Measurements from ENCODE around the gene SNF8.

Gene SNF8

DNA sequence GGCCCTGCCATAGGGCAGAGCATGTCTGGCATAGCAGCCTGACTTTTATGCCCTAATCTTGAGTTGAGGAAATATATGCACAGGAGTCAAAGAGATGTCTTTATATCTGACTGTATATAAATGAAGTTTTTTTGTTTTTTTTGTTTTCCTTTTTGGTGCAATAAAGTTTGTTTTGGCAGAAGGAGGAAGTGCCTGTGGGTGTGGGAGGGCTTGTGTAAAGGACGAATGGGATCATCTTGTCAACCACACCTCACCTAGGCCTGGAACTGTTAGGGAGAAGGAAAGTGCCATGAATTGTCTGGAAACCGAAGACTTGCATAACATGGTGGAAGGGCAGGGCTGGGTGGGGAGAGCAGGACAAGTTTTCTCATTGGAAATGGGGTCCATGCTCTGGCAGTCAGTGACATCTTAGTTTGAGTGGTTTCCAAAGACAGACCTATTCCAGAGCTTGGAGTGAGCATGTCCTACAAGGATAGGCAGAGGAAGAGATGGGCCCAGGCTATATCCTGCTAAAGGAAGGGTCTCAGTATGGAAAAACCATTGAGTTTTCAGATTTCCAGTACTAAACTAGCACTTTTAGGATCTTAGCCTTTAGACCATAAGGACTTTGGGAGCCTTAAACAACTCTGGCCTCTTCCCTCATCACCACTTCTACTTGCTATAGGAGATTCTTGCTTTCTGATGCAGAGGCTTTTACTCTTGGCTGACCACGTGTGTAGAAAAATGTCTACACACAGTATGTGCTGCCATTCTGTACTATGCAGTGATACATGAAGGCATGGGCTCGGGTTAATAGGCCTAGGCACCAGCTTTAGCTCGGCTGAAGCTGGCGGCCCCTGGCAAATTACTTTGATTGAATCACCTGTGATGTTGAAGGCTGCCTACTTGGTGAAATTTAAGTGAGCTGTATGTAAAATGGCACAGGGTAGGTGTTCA, 15.5 kb downstream of the SNF8 start:
- H3K9ac ChIP-seq (ENCODE audit: low read depth, low read length): no peak overlapping the region
- H3K36me3 ChIP-seq (ENCODE audit: insufficient read depth, low read length): peaks cover 97% of the 10 kb centered on the region
- H3K4me1 ChIP-seq (ENCODE audit: control insufficient read depth, insufficient read depth, low read length): peaks cover 16% of the 10 kb centered on the region
- no peak overlapping the region for H3K4me2 ChIP-seq (ENCODE audit: low read length)
- H3K27me3 ChIP-seq (ENCODE audit: control insufficient read depth, insufficient read depth, low read length): no peaks in the 10 kb centered on the region
- no peaks in the 10 kb centered on the region for H3K9me3 ChIP-seq (replicated peaks; ENCODE audit: low read length)
- H3K4me3 ChIP-seq (ENCODE audit: low read length): no peak overlapping the region

DNA sequence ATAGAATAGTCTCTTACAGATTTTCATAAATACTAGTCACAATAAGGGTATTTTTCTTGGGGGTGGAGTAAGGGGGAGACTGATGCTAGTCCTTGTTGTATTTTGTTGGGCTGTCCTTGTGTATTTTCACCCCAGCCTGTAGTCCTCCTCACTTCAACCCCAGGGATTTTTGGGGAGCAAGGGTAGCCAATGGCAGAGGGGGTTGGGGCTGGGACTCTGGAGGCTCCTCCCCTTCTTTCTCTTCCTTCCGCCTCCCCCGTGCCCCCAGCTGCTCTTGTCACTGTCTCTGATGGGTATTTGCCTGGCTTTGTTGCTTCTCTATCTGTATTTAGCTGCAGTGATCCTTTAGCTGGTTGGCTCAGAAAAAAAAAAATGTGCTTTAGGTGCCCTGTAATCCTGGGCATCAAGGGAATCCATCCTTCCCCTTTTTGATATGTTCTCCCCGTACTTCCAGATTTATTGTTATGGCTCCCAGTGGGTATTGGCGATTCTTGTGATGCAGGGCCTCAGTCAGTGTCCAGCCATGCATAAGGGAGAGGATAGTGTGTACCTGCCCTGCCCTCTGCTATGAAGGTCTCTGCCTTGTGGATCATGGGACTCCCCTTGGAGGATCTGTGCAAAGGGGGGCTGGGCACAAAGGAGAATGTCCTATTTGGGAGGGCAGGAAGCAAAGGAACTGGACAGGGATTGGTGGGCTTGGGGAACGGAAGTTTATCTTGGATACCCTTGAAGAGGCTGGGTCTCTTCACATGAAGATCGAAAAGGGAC, 16.5 kb downstream of the SNF8 start:
- Histone ChIP-seq H3K27me3 (ENCODE audit: control insufficient read depth, insufficient read depth, low read length) (no peaks in the 10 kb centered on the region), H3K9ac (ENCODE audit: low read depth, low read length) (no peak overlapping the region), H3K4me3 (ENCODE audit: low read length) (no peak overlapping the region), H3K36me3 (ENCODE audit: insufficient read depth, low read length) (peaks cover 94% of the 10 kb centered on the region), H3K4me2 (ENCODE audit: low read length) (no peak overlapping the region), H3K4me1 (ENCODE audit: control insufficient read depth, insufficient read depth, low read length) (peaks cover 16% of the 10 kb centered on the region), H3K9me3 (replicated peaks; ENCODE audit: low read length) (no peaks in the 10 kb centered on the region)

DNA sequence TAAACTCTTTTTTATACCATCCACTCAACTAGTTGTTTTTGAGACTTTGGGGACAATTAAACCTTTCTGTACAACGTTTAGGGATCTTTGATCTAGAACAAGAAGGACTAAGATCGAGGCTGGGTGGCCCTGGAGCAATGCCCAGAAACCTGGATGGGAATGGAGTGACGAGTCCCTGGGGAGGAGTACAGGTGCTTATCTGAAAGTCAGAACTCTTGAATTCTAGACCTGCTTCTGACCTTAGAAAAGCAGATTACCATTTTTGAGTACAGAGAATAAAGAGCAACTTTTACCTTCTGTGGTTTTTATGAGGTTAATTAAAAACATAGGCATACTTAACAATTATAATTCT, 18.7 kb downstream of the SNF8 start:
- Histone ChIP-seq H3K36me3 (ENCODE audit: insufficient read depth, low read length) (peaks cover 92% of the 10 kb centered on the region), H3K27me3 (ENCODE audit: control insufficient read depth, insufficient read depth, low read length) (no peaks in the 10 kb centered on the region), H3K9me3 (replicated peaks; ENCODE audit: low read length) (no peaks in the 10 kb centered on the region), H3K4me2 (ENCODE audit: low read length) (no peak overlapping the region), H3K4me3 (ENCODE audit: low read length) (no peak overlapping the region), H3K9ac (ENCODE audit: low read depth, low read length) (no peak overlapping the region), H3K4me1 (ENCODE audit: control insufficient read depth, insufficient read depth, low read length) (peaks cover 16% of the 10 kb centered on the region)

DNA sequence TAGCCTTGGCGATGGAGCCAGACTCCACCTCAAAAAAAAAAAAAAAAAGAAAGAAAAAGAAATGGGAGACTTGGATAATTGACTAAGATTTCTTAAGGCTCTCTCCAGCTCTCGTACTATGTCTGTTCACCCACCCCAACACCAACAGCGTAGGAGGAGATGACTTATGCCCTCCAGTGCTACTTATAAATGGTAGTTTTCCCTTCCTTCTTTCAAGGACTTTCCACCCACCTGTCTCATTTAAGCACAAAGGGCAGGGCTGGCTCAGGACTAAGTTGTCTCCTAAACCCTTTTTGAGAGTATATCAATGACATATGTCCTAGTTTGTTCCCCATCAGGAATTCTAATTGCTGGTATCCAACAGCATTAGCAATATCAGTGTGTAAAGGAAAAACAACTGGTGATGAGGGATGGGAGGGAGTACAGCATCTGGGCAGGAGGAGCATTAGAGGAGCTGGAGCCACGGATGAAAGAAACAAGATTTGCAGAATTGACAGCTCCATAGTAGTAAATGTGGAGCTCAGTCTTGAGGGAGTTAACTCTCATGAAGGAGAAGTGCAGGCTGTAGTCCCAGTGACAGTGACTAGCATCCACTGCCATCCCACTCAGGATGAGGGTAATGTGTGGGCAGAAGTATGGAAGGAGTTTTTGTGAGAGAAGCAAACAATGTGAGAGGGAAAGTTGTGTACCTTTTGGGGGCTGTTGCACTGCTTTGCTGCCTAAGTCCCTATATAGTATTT, 19.2 kb downstream of the SNF8 start:
- Histone ChIP-seq H3K27me3 (ENCODE audit: control insufficient read depth, insufficient read depth, low read length) (no peaks in the 10 kb centered on the region), H3K4me3 (ENCODE audit: low read length) (no peak overlapping the region), H3K4me2 (ENCODE audit: low read length) (no peak overlapping the region), H3K4me1 (ENCODE audit: control insufficient read depth, insufficient read depth, low read length) (peaks cover 16% of the 10 kb centered on the region), H3K9ac (ENCODE audit: low read depth, low read length) (no peak overlapping the region), H3K9me3 (replicated peaks; ENCODE audit: low read length) (no peaks in the 10 kb centered on the region), H3K36me3 (ENCODE audit: insufficient read depth, low read length) (peaks cover 92% of the 10 kb centered on the region)

DNA sequence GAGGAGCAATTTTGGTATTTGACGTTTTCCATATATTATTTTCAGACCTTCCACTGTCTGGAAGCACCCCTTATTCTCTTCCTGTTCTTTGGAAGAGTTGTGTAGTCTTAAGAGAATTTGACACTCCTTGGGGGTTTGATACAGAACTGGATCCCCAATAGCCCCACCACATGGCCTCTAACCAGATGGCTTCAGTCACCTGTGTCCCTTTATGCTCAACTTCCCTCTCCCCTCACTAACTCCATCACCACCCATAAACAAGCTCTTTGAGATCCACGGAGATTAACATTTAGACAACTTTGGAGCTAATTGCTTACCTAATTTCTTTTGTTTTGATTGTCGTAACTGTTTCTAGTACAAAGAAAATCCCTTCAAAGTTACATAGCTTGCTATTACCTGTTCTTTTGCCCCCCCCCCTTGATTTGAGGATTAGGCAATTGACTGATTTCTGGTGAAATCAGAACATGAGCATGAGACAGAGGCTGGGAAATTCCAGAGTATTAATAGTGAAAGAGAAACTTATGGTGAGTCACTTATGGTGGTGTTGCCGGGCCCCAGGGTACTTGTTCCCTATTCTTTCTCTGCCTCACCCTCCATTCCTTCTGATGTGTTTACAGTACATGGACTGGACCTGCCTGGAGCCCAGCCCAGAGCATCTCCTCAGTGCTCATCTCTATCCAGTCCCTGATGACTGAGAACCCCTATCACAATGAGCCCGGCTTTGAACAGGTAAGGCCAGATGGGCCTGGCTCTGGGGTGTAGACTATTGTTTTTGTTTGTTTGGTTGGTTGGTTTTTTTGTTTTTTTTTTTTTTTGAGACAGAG, 29.0 kb downstream of the SNF8 start:
- peak overlapping the region; percentile 42 for H3K4me3 ChIP-seq (ENCODE audit: low read length)
- peaks cover 35% of the 10 kb centered on the region for H3K4me1 ChIP-seq (ENCODE audit: control insufficient read depth, insufficient read depth, low read length)
- peak overlapping the region; percentile 65 for H3K4me2 ChIP-seq (ENCODE audit: low read length)
- peaks cover 82% of the 10 kb centered on the region for H3K36me3 ChIP-seq (ENCODE audit: insufficient read depth, low read length)
- H3K9ac ChIP-seq (ENCODE audit: low read depth, low read length): peak overlapping the region; percentile 16
- no peaks in the 10 kb centered on the region for H3K9me3 ChIP-seq (replicated peaks; ENCODE audit: low read length)
- H3K27me3 ChIP-seq (ENCODE audit: control insufficient read depth, insufficient read depth, low read length): no peaks in the 10 kb centered on the region

DNA sequence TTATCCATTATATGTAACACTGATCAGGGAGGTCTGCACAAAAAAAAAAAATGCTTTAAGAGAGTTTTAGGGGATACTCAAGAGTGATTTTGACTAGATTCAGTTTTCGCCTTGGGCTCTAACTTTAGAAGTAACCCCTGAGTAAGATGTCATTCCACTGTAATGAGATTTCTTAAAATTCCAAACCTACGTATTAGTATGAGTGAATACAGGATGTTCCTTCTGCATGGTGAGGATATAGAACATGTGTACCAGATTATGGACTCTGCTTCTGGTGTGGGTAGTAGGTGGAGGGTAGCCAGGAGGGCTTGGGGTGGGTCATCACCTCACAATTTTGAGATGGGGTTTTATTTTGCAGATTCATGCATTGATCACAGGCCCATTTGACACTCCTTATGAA, 32.2 kb downstream of the SNF8 start:
- Histone ChIP-seq H3K36me3 (ENCODE audit: insufficient read depth, low read length) (peaks cover 60% of the 10 kb centered on the region), H3K9me3 (replicated peaks; ENCODE audit: low read length) (no peaks in the 10 kb centered on the region), H3K4me1 (ENCODE audit: control insufficient read depth, insufficient read depth, low read length) (peaks cover 50% of the 10 kb centered on the region), H3K27me3 (ENCODE audit: control insufficient read depth, insufficient read depth, low read length) (no peaks in the 10 kb centered on the region), H3K4me2 (ENCODE audit: low read length) (peak overlapping the region; percentile 87), H3K4me3 (ENCODE audit: low read length) (no peak overlapping the region), H3K9ac (ENCODE audit: low read depth, low read length) (no peak overlapping the region)

DNA sequence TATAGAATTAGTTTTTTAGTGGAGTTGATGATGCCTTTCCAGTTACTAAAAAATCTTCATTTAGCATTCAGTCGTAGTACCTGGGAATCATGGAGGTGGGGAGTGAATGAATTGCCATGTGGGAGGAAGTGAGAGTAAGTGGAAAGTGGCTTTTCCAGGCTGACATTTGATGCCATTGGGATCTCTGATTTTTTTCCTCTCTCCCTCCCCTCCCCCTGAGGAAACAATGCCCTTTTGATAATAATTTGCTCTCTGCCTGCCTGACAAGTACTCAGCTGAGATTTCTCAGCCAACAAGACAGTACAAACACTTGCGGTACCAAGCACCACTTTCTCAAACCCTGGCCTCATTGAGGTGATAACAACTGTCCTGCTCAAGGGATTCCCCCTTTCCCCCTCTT, 34.3 kb downstream of the SNF8 start:
- peak overlapping the region; percentile 75 for H3K4me3 ChIP-seq (ENCODE audit: low read length)
- peak overlapping the region; percentile 87 for H3K4me2 ChIP-seq (ENCODE audit: low read length)
- H3K9ac ChIP-seq (ENCODE audit: low read depth, low read length): no peak overlapping the region
- peaks cover 45% of the 10 kb centered on the region for H3K4me1 ChIP-seq (ENCODE audit: control insufficient read depth, insufficient read depth, low read length)
- H3K27me3 ChIP-seq (ENCODE audit: control insufficient read depth, insufficient read depth, low read length): no peaks in the 10 kb centered on the region
- no peaks in the 10 kb centered on the region for H3K9me3 ChIP-seq (replicated peaks; ENCODE audit: low read length)
- peaks cover 49% of the 10 kb centered on the region for H3K36me3 ChIP-seq (ENCODE audit: insufficient read depth, low read length)

DNA sequence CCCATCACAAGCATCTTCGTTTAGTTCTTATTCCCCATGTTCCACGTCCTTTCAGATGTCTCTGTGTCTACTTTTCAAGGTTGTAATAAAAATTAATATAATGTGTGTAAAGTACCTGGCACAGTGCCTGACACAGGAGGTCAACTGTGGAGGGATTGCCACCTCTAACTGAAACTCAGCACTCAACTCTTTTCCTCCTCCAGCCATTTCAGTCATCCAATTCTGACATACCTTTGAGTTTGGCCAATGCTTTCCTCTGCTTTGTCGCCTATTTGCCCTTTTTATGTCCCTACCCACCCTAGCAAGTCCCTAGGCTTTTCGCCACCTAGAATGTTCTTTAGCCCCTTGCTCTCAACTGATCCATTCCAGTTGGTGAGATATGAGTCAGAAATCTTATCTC, 34.9 kb downstream of the SNF8 start:
- H3K9ac ChIP-seq (ENCODE audit: low read depth, low read length): peak overlapping the region; percentile 82
- H3K36me3 ChIP-seq (ENCODE audit: insufficient read depth, low read length): peaks cover 44% of the 10 kb centered on the region
- H3K4me3 ChIP-seq (ENCODE audit: low read length): peak overlapping the region; percentile 75
- peaks cover 40% of the 10 kb centered on the region for H3K4me1 ChIP-seq (ENCODE audit: control insufficient read depth, insufficient read depth, low read length)
- no peaks in the 10 kb centered on the region for H3K27me3 ChIP-seq (ENCODE audit: control insufficient read depth, insufficient read depth, low read length)
- H3K9me3 ChIP-seq (replicated peaks; ENCODE audit: low read length): no peaks in the 10 kb centered on the region
- H3K4me2 ChIP-seq (ENCODE audit: low read length): peak overlapping the region; percentile 87

DNA sequence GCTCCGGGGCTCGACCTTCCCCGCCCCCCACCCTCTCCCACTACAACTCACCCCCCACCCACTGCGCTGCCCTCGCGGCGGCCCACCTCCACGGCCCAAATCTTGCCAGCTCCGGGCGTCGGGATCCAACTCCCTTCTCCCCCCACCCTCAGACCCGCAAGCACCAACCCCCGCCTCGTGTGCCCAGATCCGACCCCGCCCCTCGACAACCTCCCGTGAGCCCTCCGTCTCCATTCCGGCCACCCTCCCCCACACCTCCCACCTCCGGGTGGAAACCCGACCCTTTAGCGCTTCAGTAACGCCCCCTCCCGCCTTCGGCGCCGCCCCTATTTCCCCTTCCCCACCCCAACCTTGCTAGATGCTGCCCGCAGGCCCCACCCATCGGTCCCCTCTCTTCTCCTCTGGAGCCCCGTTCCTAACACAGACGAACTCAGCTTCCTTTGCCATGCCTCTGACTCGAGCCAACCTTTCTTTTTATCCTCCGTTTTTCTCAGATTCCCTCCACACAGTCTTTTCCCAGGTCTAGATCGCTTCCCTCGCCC, 35.7 kb downstream of the SNF8 start:
- Histone ChIP-seq H3K4me3 (ENCODE audit: low read length) (peak overlapping the region; percentile 75), H3K36me3 (ENCODE audit: insufficient read depth, low read length) (peaks cover 38% of the 10 kb centered on the region), H3K4me1 (ENCODE audit: control insufficient read depth, insufficient read depth, low read length) (peaks cover 38% of the 10 kb centered on the region), H3K9me3 (replicated peaks; ENCODE audit: low read length) (no peaks in the 10 kb centered on the region), H3K9ac (ENCODE audit: low read depth, low read length) (peak overlapping the region; percentile 82), H3K27me3 (ENCODE audit: control insufficient read depth, insufficient read depth, low read length) (no peaks in the 10 kb centered on the region), H3K4me2 (ENCODE audit: low read length) (peak overlapping the region; percentile 87)

DNA sequence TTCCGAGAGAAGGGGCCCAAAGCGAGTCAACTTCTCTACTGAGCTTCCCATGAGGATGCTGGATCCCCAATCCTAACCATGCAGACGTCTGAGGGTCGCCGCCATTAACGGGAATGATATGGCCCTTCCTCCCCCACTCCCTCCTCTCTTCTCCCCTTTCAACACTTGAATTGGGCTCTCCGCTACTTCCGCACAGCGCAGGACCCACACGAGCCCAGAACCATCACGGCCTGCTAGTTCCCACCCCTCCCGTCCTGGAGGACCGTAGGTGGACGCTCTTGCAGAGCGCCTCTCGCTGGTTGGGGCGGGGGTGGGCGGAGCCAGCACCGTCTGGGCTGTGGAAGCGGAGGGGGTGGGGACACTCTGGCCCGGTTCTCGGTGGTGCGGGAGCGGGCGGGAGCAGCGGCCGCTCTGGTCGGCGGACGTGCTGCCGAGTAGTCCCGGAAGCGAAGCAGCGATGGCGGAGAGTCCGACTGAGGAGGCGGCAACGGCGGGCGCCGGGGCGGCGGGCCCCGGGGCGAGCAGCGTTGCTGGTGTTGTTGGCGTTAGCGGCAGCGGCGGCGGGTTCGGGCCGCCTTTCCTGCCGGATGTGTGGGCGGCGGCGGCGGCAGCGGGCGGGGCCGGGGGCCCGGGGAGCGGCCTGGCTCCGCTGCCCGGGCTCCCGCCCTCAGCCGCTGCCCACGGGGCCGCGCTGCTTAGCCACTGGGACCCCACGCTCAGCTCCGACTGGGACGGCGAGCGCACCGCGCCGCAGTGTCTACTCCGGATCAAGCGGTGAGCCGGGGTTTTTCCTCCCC, 36.4 kb downstream of the SNF8 start, which contains the start of gene UBE2Z:
Gene UBE2Z, plus strand, starts transcription at position 361 of the 797 bp plus-strand sequence. Its CDS starts 97 bp downstream, at position 458.
- peaks cover 36% of the 10 kb centered on the region for H3K4me1 ChIP-seq (ENCODE audit: control insufficient read depth, insufficient read depth, low read length)
- H3K4me2 ChIP-seq (ENCODE audit: low read length): peak within 1 kb of the TSS; percentile 87
- peak within 1 kb of the TSS; percentile 75 for H3K4me3 ChIP-seq (ENCODE audit: low read length)

More for the DNA sequence above, 36.4 kb downstream of the SNF8 start, which contains the start of gene UBE2Z:
- no peaks in the 10 kb centered on the region for H3K9me3 ChIP-seq (replicated peaks; ENCODE audit: low read length)
- H3K36me3 ChIP-seq (ENCODE audit: insufficient read depth, low read length): peaks cover 33% of the 10 kb centered on the region
- no peaks in the 10 kb centered on the region for H3K27me3 ChIP-seq (ENCODE audit: control insufficient read depth, insufficient read depth, low read length)
- peak within 1 kb of the TSS; percentile 82 for H3K9ac ChIP-seq (ENCODE audit: low read depth, low read length)

Measured in skeletal muscle satellite cell (primary cell).